ENCODE results near the gene SEZ6L. TPM values are rescaled to one million over a fixed set of nuclear protein-coding genes. Genes with fewer than 3 reads are reported as not detected.

Gene SEZ6L
- total RNA-seq, 1 experiment from 2014 or later, result not detected

- DNase-seq (ENCODE audit: low spot score), result peak; percentile 67
- in situ Hi-C loops (cut with HindIII; ENCODE audit: low sequenced_read_pairs), result no loop called here
Observed at GRCh38 chr22:26170795-26171580, 1.7 kb downstream of the SEZ6L start.

GRCh38 chr22:26172389-26172990 is 3.2 kb downstream of the SEZ6L start:
- DNase-seq (ENCODE audit: low spot score), result peak; percentile 90

GRCh38 chr22:26174280-26174679 is 5.0 kb downstream of the SEZ6L start:
- peak; percentile 79 for DNase-seq (ENCODE audit: low spot score)
- in situ Hi-C loops (cut with HindIII; ENCODE audit: low sequenced_read_pairs), result no loop called here

More at GRCh38 chr22:26172389-26172990, 3.2 kb downstream of the SEZ6L start:
- in situ Hi-C loops (cut with HindIII; ENCODE audit: low sequenced_read_pairs), result no loop called here

- in situ Hi-C loops (cut with HindIII; ENCODE audit: low sequenced_read_pairs), result no loop called here
- no peak for DNase-seq (ENCODE audit: low spot score)
Observed at GRCh38 chr22:26182723-26183122, 13.5 kb downstream of the SEZ6L start.

GRCh38 chr22:26185190-26185589 is 15.9 kb downstream of the SEZ6L start:
- in situ Hi-C loops (cut with HindIII; ENCODE audit: low sequenced_read_pairs), result no loop called here
- no peak for DNase-seq (ENCODE audit: low spot score)

GRCh38 chr22:26188341-26188740 is 19.1 kb downstream of the SEZ6L start:
- DNase-seq (ENCODE audit: low spot score), result no peak
- in situ Hi-C loops (cut with HindIII; ENCODE audit: low sequenced_read_pairs), result no loop called here

- in situ Hi-C loops (cut with HindIII; ENCODE audit: low sequenced_read_pairs), result no loop called here
- DNase-seq (ENCODE audit: low spot score), result no peak
Observed at GRCh38 chr22:26194313-26194712, 25.1 kb downstream of the SEZ6L start.

GRCh38 chr22:26194877-26195276 is 25.6 kb downstream of the SEZ6L start:
- DNase-seq (ENCODE audit: low spot score), result no peak
- in situ Hi-C loops (cut with HindIII; ENCODE audit: low sequenced_read_pairs), result no loop called here

GRCh38 chr22:26196657-26197056 is 27.4 kb downstream of the SEZ6L start:
- DNase-seq (ENCODE audit: low spot score), result no peak
- in situ Hi-C loops (cut with HindIII; ENCODE audit: low sequenced_read_pairs), result no loop called here

- no peak for DNase-seq (ENCODE audit: low spot score)
- in situ Hi-C loops (cut with HindIII; ENCODE audit: low sequenced_read_pairs), result no loop called here
Observed at GRCh38 chr22:26197425-26197824, 28.2 kb downstream of the SEZ6L start.

- DNase-seq (ENCODE audit: low spot score), result peak; percentile 10
- in situ Hi-C loops (cut with HindIII; ENCODE audit: low sequenced_read_pairs), result no loop called here
Observed at GRCh38 chr22:26199665-26200064, 30.4 kb downstream of the SEZ6L start.

- in situ Hi-C loops (cut with HindIII; ENCODE audit: low sequenced_read_pairs), result no loop called here
- DNase-seq (ENCODE audit: low spot score), result no peak
Observed at GRCh38 chr22:26202280-26202924, 33.1 kb downstream of the SEZ6L start.

GRCh38 chr22:26205494-26205893 is 36.2 kb downstream of the SEZ6L start:
- in situ Hi-C loops (cut with HindIII; ENCODE audit: low sequenced_read_pairs), result no loop called here

GRCh38 chr22:26210334-26210733 is 41.1 kb downstream of the SEZ6L start:
- in situ Hi-C loops (cut with HindIII; ENCODE audit: low sequenced_read_pairs), result no loop called here
- DNase-seq (ENCODE audit: low spot score), result no peak

More at GRCh38 chr22:26205494-26205893, 36.2 kb downstream of the SEZ6L start:
- no peak for DNase-seq (ENCODE audit: low spot score)

- in situ Hi-C loops (cut with HindIII; ENCODE audit: low sequenced_read_pairs), result no loop called here
- DNase-seq (ENCODE audit: low spot score), result no peak
Observed at GRCh38 chr22:26213826-26214225, 44.6 kb downstream of the SEZ6L start.

- no peak for DNase-seq (ENCODE audit: low spot score)
Observed at GRCh38 chr22:26214466-26214865, 45.2 kb downstream of the SEZ6L start.

GRCh38 chr22:26215736-26216135 is 46.5 kb downstream of the SEZ6L start:
- in situ Hi-C loops (cut with HindIII; ENCODE audit: low sequenced_read_pairs), result no loop called here
- no peak for DNase-seq (ENCODE audit: low spot score)

More at GRCh38 chr22:26214466-26214865, 45.2 kb downstream of the SEZ6L start:
- in situ Hi-C loops (cut with HindIII; ENCODE audit: low sequenced_read_pairs), result no loop called here

GRCh38 chr22:26225207-26225606 is 55.9 kb downstream of the SEZ6L start:
- in situ Hi-C loops (cut with HindIII; ENCODE audit: low sequenced_read_pairs), result no loop called here

GRCh38 chr22:26226538-26227297 is 57.5 kb downstream of the SEZ6L start:
- in situ Hi-C loops (cut with HindIII; ENCODE audit: low sequenced_read_pairs), result no loop called here
- no peak for DNase-seq (ENCODE audit: low spot score)

More at GRCh38 chr22:26225207-26225606, 55.9 kb downstream of the SEZ6L start:
- DNase-seq (ENCODE audit: low spot score), result no peak

Measured in G401 (cell line).